NCI-H2107 (cell line): ENCODE results near the gene OR12D3.
"Not testable (repeated sequence)": the region's sequence is repeated elsewhere in the genome, so short reads cannot be mapped to it uniquely, and the experiment has no call there.

Experiments
- DNase-seq: peaks from one replicate; lab custom pipeline; 2025; lab: John Stamatoyannopoulos, UW

Gene OR12D3

GRCh38 chr6:29375191-29375590, at the start of gene OR12D3:
Gene OR12D3 (minus strand): TSS chr6:29375291. CDS start chr6:29375287, 4 bp downstream.
- no peak for DNase-seq

GRCh38 chr6:29424575-29424974, 49.5 kb upstream of the OR12D3 start:
- DNase-seq = no peak

- no peak for DNase-seq
Measured at GRCh38 chr6:29424168-29424567, 49.1 kb upstream of the OR12D3 start.

GRCh38 chr6:29419516-29419915, 44.4 kb upstream of the OR12D3 start:
- no peak for DNase-seq

- DNase-seq = no peak
Measured at GRCh38 chr6:29414588-29414987, 39.5 kb upstream of the OR12D3 start, which contains the start of gene OR12D1. Gene OR12D1 (plus strand): TSS chr6:29414928.

- no peak for DNase-seq
Measured at GRCh38 chr6:29403801-29404200, 28.7 kb upstream of the OR12D3 start.

GRCh38 chr6:29399525-29399924, 24.4 kb upstream of the OR12D3 start:
- DNase-seq = no peak

GRCh38 chr6:29395331-29395730, 20.2 kb upstream of the OR12D3 start, which contains the start of gene OR12D2:
Gene OR12D2 (plus strand): TSS chr6:29395631. CDS start chr6:29396700, 1,069 bp downstream.
- DNase-seq = no peak

GRCh38 chr6:29388533-29388932, 13.4 kb upstream of the OR12D3 start:
- no peak for DNase-seq

- DNase-seq = no peak
Measured at GRCh38 chr6:29376003-29376402, 912 bp upstream of the OR12D3 start.

GRCh38 chr6:29368765-29369164, 6.3 kb downstream of the OR12D3 start, which contains the start of gene OR5V1:
Gene OR5V1 (minus strand): TSS chr6:29368865. CDS start chr6:29356195, 12,670 bp downstream.
- no peak for DNase-seq

GRCh38 chr6:29355603-29356002, 19.5 kb downstream of the OR12D3 start:
- no peak for DNase-seq

GRCh38 chr6:29354980-29355379, 20.1 kb downstream of the OR12D3 start:
- DNase-seq = no peak

GRCh38 chr6:29349348-29349747, 25.7 kb downstream of the OR12D3 start:
- not testable (repeated sequence) for DNase-seq

- DNase-seq = no peak
Measured at GRCh38 chr6:29345380-29345779, 29.7 kb downstream of the OR12D3 start.

GRCh38 chr6:29336269-29336668, 38.8 kb downstream of the OR12D3 start:
- no peak for DNase-seq

GRCh38 chr6:29332676-29333075, 42.4 kb downstream of the OR12D3 start:
- DNase-seq = no peak

- no peak for DNase-seq
Measured at GRCh38 chr6:29325777-29326176, 49.3 kb downstream of the OR12D3 start.
